GM18519 (cell line): ENCODE measurements around the gene STC2.

Experiments used
- ATAC-seq: cut with Tn5 transposase; IDR thresholded peaks from one replicate; pipeline ENCODE4 v1.9.1; 2021; ENCODE audit warnings: mild to moderate bottlenecking, moderate library complexity; ENCODE audit not compliant: unreplicated experiment, low FRiP score

Gene STC2

DNA sequence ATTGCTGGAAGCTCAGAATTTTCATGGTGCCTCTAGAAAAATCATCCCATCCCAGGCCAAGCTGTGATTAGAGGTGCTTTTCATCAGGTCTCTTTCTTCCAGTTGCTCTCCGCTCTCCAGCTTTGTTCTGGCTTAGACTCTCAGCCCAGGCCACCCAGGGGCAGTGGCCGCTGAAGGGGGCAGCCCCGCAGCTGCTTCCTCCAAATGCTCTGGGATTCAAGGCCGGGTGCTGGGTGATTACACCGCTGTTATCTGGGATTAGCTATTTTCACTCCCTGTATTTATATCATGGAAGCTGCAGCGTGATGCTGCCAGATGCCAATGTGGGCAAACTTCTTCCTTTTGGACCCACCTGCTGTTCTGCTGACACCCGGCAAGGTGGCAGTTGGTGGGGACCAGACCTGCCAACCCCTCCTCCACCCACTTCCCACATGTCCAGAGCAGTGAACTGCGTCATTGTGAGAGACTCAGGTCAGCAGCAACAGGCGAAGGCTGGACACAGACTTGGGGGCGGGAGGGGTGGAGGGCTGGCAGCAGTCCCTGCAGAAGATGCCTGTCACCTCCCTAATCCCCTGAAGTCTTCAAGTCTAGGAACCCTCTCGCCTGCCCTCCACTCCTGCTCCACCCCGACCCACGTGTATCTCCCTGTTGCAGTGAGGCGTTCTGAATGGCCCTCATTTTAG lies 59.3 kb downstream of the STC2 start:
- ATAC-seq: no peak

DNA sequence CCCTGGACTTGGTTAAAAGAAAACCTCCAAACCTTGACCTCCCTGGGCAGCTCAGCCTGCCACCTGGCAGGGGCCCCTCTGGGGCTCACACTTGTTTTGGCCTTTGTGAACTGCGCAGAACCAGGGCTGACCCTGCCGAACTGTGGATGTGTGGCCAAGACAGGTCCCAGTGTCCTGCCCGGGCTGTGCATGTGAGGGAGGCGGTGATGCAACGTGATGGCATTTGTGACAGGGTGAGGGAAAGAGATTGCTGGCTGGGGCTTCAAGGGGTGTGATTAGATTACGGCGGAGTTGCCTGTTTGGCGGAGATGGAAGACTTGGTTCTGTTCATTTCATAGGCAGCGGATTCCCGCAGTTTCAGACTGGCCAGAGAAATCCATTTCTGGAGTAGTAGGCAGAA lies 62.8 kb downstream of the STC2 start:
- no peak for ATAC-seq
